Measurements from ENCODE around the gene ZCCHC12.
"Not testable (repeated sequence)": the region's sequence is repeated elsewhere in the genome, so short reads cannot be mapped to it uniquely, and the experiment has no call there.

ZCCHC12 gene

DNA sequence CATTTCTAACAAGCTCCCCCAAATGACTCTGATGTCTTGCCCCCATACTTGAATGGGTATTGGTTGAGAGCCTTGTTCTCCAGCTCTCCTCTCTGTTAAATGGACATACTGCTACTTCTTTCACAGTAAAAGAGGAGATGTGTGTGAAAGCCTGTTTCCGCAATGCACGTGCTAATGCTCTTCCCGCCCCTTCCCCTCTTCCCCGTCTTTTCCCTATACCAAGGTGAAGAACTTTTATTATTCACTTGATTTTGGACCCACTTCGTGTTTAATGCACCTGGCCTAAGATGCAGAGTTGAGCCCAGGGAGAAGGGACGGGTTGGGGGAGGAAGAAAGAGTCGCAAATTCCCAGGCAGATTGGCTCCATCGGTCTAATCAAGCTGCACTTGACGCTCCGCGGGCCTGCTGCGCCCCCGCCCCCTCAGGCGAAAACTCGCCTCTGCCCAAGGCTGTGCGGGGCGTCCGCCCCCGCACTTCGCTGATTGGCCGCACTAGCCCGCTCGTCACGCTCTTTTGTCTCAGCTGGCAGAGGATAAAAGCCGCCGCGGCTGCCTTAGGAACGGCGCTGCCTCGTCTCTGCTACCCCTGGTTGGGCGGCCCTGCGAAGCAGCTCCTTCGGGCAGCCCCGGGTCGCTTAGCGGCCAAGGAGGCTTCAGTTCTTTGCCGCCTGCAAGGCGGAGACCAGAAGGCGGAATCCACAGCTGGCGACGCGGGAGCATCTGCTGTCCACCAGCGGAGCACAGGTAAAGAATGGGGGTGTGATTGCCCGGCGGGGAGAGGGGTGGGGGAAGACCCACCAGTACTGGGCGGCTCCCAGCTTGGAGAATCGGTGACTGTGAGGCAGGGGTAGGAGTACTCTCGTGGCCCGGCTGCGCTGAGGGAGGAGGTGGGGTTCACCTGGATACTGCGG, at the start of gene ZCCHC12:
Gene ZCCHC12, plus strand, starts transcription at position 562 of the 910 bp plus-strand sequence. CDS start 1,421 bp downstream, outside the sequence.
- DNase-seq, result peak; percentile 39

GRCh38 chrX:118779581-118779980, 44.0 kb upstream of the ZCCHC12 start:
- no peak for DNase-seq

- DNase-seq, result no peak
These were observed 43.1 kb upstream of the ZCCHC12 start for GRCh38 chrX:118780509-118780908.

DNA sequence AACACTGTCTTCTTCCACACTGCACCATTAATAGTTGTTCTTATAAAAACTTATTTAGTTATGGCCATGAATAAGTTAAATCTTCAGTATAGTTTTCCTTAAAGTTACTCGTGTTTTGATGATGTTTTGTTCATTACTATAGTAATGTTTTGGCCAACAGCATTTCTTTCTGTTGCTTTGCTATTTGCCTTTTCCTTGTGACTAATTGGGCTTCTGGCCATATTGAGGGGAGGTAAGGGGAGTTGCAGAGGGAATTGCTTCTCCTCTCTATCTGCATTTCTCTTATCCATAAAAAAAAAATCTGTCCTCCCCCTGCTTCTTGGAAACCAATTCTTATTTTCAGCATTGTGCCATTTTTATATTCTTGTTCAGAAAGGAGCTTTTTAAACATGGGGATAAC, 42.7 kb upstream of the ZCCHC12 start:
- DNase-seq, result no peak

DNA sequence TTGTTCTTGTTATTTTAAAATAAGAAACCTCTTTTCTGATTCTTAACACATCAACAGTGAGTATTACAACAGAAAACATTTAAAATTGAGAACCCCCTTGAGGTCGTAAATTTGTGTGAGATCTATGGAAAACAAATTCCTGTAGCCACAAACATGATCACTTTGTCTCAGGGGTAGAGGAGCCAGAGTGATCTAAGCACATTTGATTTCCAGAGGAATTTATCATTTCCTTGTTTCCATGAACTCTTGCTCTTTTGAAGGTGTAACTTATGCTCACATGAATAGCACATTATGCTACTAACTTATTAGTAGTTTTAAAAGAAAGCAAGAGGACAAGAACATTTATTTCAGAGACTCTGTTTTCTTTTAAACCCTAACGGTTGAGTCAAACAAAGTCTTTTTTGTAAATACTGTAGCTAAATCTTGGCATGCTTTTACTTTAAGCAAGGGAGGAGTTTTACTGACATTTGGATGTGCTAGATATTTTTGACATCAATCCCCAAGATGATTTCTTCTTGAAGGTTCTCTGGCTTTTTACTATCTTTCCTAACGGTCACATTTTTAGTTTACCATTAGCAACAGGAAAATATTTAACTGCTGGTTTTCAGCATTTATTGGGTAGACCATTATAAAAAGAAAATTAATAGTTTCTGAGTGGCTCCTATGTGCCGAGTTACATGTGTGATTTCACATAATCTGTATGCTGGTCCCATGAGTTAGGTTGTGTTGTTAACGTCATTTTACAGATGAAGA, 27.9 kb upstream of the ZCCHC12 start:
- no peak for DNase-seq

GRCh38 chrX:118802857-118803256, 20.8 kb upstream of the ZCCHC12 start:
- no peak for DNase-seq

GRCh38 chrX:118807151-118808017, 16.2 kb upstream of the ZCCHC12 start:
- DNase-seq, result no peak

DNA sequence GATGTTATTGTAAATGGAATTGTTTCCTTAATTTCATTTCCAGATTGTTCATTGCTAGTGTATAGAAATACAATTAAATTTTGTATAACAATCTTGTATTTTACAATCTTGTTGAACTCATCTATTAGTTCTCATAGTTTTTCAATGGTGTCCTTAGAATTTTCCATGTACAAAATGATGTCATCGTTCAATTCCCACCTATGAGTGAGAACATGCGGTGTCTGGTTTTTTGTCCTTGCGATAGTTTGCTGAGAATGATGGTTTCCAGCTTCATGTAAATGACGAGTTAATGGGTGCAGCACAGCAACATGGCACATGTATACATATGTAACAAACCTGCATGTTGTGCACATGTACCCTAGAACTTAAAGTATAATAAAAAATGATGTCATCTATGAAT, 6.4 kb upstream of the ZCCHC12 start:
- DNase-seq, result not testable (repeated sequence)

DNA sequence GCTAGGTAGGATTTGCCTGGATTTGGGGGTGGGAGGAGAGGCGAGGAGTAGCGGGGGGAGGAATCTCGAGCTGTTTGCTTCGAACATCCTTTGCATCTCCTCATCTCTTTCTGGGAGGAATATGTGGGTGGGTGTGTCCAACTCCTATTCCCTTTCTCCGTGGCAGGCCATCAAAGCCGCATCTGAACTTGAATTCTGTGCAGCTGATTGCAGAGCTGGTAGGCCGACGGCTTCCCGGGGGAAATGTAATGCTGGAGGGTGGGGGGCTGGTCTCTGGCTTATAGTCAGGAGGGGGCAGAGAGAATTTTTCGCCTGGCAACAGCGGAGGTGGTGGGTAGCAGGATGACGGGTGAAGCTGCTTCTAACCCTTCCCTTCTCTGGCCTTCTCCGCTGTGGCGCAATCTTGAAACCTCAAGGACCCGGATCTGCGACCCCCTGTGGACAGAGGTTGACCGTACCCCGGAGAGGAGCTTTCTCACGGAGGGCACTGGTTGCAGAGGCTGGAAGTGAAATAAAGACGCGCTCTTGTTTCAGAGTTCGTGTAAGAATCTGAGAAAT, 628 bp downstream of the ZCCHC12 start:
- no peak for DNase-seq

- DNase-seq, result no peak
These were observed 1.6 kb downstream of the ZCCHC12 start for GRCh38 chrX:118825227-118825626.

- peak; percentile 15 for DNase-seq
These were observed 15.8 kb downstream of the ZCCHC12 start for GRCh38 chrX:118839334-118839958.

DNA sequence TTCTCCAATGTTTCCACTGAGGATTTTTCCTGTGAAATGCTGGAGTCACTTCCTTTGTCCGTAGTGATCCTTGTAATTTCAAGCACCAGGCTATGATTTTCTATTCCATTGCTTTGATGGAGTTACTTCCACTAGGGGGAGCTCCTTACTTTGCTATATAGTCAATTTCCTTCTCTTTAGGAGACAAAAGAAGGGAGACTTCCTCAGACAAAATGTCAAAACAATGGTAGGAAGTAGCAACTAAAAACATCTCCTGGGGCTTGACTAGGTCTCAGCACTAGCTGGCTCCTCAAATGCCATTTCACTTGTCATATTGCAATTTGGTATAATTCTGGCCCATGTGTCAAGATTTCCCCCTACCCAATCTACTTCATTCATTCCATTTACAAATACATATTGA, 24.1 kb downstream of the ZCCHC12 start:
- DNase-seq, result no peak

DNA sequence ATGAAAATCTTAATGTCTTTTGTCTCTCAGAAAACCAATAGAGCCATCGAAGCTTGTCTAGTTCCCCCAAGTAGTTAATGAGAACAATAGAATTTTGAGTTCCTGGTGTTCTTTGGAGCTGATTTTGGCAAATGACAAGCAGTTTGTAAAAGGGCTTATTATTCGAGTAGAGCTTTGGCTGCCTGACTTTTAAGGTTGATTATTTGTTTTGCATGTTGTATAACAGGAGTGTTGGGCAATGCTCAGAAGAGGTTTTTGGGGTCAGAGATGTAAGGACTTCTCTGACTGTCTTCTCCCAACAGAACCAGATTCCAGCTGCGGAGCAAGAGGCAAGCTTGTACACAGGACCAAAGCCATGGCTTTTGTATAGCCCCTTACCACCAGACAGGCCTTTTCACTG, 30.0 kb downstream of the ZCCHC12 start:
- DNase-seq, result no peak

DNA sequence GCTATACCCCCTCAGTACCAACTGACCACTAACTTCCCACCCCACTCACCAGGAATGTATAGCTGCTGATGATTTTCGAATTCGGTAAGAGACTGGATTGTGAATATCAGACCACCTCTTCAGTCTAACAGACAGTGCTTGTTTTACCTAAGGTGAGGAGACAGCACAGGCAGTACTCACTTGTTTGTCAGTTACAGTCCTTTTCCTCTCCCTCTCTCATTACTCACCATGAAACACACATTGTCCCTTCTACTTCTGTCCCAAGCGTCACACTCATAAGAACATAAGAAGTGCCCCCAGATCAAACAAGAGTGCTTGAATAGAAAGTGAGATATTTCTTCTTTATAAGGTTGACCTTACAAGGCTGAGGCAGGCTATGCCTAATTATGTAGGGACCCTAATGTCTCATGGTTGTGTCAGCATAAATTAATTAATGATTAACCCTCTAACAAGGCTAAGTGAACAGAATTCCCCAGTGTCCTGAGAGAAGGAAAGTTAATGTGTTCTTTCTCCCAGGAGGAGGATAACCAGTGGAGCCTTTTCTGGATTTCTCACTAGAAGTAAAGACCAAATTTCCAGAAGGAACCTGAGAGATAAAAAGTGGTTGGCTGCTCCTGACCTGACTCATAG, 32.2 kb downstream of the ZCCHC12 start:
- no peak for DNase-seq

- no peak for DNase-seq
These were observed 33.4 kb downstream of the ZCCHC12 start for GRCh38 chrX:118857006-118857405.

GRCh38 chrX:118861338-118861737, 37.7 kb downstream of the ZCCHC12 start:
- no peak for DNase-seq

DNA sequence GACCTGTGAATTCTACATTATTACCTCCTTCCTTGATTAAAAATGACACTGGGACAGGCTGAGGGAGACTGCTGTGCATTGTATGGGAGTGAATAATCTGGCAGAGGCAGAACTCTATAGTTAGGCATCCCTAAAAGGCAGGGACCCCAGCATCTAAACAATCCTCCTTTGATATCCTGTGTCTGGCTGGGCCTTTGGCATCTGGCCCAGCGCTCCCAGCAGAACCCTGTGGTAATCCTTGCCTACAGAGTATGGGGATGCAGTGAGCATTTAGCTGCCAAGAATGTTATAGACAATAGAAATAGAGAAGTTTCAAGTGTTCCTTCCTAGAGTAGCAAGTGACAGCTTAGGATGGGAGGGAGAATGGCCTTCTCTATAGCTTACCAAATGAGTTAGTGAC, 38.5 kb downstream of the ZCCHC12 start:
- no peak for DNase-seq

GRCh38 chrX:118862979-118863378, 39.4 kb downstream of the ZCCHC12 start:
- no peak for DNase-seq

- no peak for DNase-seq
These were observed 40.5 kb downstream of the ZCCHC12 start for GRCh38 chrX:118864063-118864635.

- no peak for DNase-seq
These were observed 41.6 kb downstream of the ZCCHC12 start for GRCh38 chrX:118865231-118865630.

GRCh38 chrX:118867251-118867650, 43.6 kb downstream of the ZCCHC12 start:
- no peak for DNase-seq
